CD4-positive, alpha-beta memory T cell (primary cell): ENCODE results near the gene RBM25. TPM values are rescaled to one million over a fixed set of nuclear protein-coding genes. Genes with fewer than 3 reads are reported as not detected.
"Not testable (repeated sequence)": the region's sequence is repeated elsewhere in the genome, so short reads cannot be mapped to it uniquely, and the experiment has no call there.

Experiments
- CTCF ChIA-PET: fragments of 350-600 bp; sonication (Branson Sonifier 250); formaldehyde crosslinking; loops from one replicate; lab custom pipeline; 2021; ENCODE audit warnings: inconsistent platforms; ENCODE audit not compliant: partially characterized antibody; lab: Charles Lee
- POLR2A ChIA-PET: fragments of 350-600 bp; sonication (Branson Sonifier 250); formaldehyde crosslinking; loops from one replicate; lab custom pipeline; 2021; ENCODE audit not compliant: partially characterized antibody; lab: Charles Lee
- DNase-seq, 5 donors: peaks; one replicate each; pipeline versions ENCODE4 v3.0.0 to v3.0.0-alpha.2; 2020 to 2022; ENCODE audit warnings: mixed read lengths in 1 of 5
- H3K27ac ChIP-seq: one replicate; pipeline ENCODE4 v1.7.0; 2013; ENCODE audit warnings: low read depth, low read length
- H3K27me3 ChIP-seq: 2 replicates; pipeline ENCODE4 v1.7.0; 2013; ENCODE audit warnings: mild to moderate bottlenecking, low read length, moderate library complexity; ENCODE audit not compliant: insufficient read depth
- H3K36me3 ChIP-seq: 2 replicates; pipeline ENCODE4 v1.7.0; 2013; ENCODE audit warnings: mild to moderate bottlenecking, low read length, moderate library complexity; ENCODE audit not compliant: insufficient read depth
- H3K4me1 ChIP-seq: 2 replicates; pipeline ENCODE4 v1.7.0; 2013; ENCODE audit warnings: mild to moderate bottlenecking, low read length, moderate library complexity; ENCODE audit not compliant: insufficient read depth
- H3K4me3 ChIP-seq, 2 donors: one replicate each; pipeline ENCODE4 v1.7.0; 2013; ENCODE audit warnings: low read length in 2 of 2, mild to moderate bottlenecking in 1 of 2
- H3K9me3 ChIP-seq, 2 donors: one replicate each; pipeline ENCODE4 v1.7.0; 2013; ENCODE audit warnings: low read length in 2 of 2, control low read depth in 1 of 2; ENCODE audit not compliant: control insufficient read depth in 1 of 2
- H3K27ac Mint-ChIP-seq, 7 donors: one replicate each; pipeline ENCODE4 v1.8.0; 2020 to 2021; ENCODE audit warnings: mixed read lengths in 7 of 7, mild to moderate bottlenecking in 6 of 7, inconsistent platforms in 3 of 7, moderate library complexity in 3 of 7
- H3K27me3 Mint-ChIP-seq, 2 donors: one replicate each; pipeline ENCODE4 v1.8.0; 2020 to 2021; ENCODE audit warnings: mixed read lengths in 2 of 2
- H3K36me3 Mint-ChIP-seq, 2 donors: one replicate each; pipeline ENCODE4 v1.8.0; 2020 to 2021; ENCODE audit warnings: mixed read lengths in 2 of 2, inconsistent platforms in 1 of 2, mild to moderate bottlenecking in 1 of 2
- H3K4me1 Mint-ChIP-seq, 4 donors: one replicate each; pipeline ENCODE4 v1.8.0; 2020 to 2021; ENCODE audit warnings: mixed read lengths in 4 of 4, mild to moderate bottlenecking in 1 of 4
- H3K4me3 Mint-ChIP-seq, 8 donors: one replicate each; pipeline ENCODE4 v1.8.0; 2020 to 2021; ENCODE audit warnings: mixed read lengths in 8 of 8, mild to moderate bottlenecking in 7 of 8, moderate library complexity in 6 of 8, inconsistent platforms in 3 of 8
- H3K9me3 Mint-ChIP-seq, 8 donors: one replicate each; pipeline ENCODE4 v1.8.0; 2020 to 2021; ENCODE audit warnings: mixed read lengths in 8 of 8, mild to moderate bottlenecking in 5 of 8, inconsistent platforms in 3 of 8, moderate library complexity in 1 of 8
- intact Hi-C: fragments of 100-400 bp; cut with micrococcal nuclease; formaldehyde crosslinking; loops from one replicate; pipeline ENCODE4 v1.15.1; 2023
- polyA plus RNA-seq, 2 donors: library from polyadenylated mRNA; unstranded; fragments of 300-500 nt; fragmentation: Illumina TruSeq; gene quantifications; one replicate each; pipeline ENCODE4 v1.2.3, GENCODE V29; 2021
- total RNA-seq, 2 experiments: library from RNA; stranded (reverse); gene quantifications; one replicate each; pipeline ENCODE4 v1.2.3, GENCODE V29; 2021

Gene RBM25
- total and polyA plus RNA-seq, 4 experiments from 2014 or later: 28.1 to 149 (median 103) TPM

DNA sequence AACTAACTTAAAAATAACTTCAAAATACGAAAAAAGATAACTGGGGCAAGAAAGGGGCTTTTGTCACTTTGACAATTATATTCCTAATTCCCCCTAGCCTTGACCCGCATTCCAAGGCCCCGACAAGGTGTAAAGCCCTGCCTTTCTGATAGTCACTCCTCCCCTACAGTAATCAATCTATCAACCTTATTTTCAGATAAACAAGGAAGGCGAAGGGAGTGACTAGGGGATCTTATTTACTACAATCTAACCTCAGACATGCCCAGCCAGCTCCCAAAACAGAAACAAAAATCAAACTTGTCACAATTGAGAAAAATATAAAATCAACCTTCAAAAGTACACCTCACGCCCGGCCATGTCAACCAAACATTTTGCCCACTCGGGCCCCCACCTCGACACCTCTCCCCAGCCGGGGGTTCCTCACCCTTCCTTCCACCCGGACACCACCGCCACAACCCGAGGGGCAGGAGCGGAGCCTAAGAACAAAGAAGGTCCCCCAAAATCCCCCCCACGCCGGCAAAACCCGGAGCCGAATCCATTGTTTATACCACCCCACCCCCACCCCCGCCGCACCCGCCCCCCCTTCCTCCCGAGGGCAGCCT is 32.0 kb upstream of the RBM25 start:
- no peaks in the 10 kb centered on the region for H3K9me3 Mint-ChIP-seq
- intact Hi-C loops: loop anchor here (10.0 kb wide), 1 partner anchor 102 kb away; the partner anchor contains the start of gene DCAF4
- Histone ChIP-seq H3K27me3 (no peaks in the 10 kb centered on the region), H3K36me3 (peaks cover 11% of the 10 kb centered on the region), H3K4me3 (peak overlapping the region; percentile 47 to 88), H3K9me3 (no peaks in the 10 kb centered on the region), H3K4me1 (peaks cover 30% of the 10 kb centered on the region), H3K27ac (peak overlapping the region; percentile 69)
- H3K27ac Mint-ChIP-seq: peak overlapping the region in 6 of 7 donors; percentile 69 to 93 (median 92)
- no peaks in the 10 kb centered on the region for H3K27me3 Mint-ChIP-seq
- CTCF ChIA-PET: interaction anchor here (1.1 to 1.7 kb wide), 6 partner anchors 13 to 122 kb away, joined by 3 to 10 read pairs (median 4); partner anchors contain the start of genes PSEN1 and RBM25
- H3K4me1 Mint-ChIP-seq: peaks cover 36 to 54% (median 44%) of the 10 kb centered on the region in 4 donors
- POLR2A ChIA-PET: interaction anchor here (0.9 to 6.4 kb wide), 3 partner anchors 33 to 464 kb away, joined by 4 to 88 read pairs (median 6); partner anchors contain the start of genes PSEN1, RBM25 and RIOX1
- H3K4me3 Mint-ChIP-seq: peak overlapping the region; percentile 90 to 98 (median 96)
- DNase-seq: peak in 3 of 5 donors; percentile 3 to 11 (median 3)
- H3K36me3 Mint-ChIP-seq: peaks cover 24 to 41% of the 10 kb centered on the region in 2 donors

DNA sequence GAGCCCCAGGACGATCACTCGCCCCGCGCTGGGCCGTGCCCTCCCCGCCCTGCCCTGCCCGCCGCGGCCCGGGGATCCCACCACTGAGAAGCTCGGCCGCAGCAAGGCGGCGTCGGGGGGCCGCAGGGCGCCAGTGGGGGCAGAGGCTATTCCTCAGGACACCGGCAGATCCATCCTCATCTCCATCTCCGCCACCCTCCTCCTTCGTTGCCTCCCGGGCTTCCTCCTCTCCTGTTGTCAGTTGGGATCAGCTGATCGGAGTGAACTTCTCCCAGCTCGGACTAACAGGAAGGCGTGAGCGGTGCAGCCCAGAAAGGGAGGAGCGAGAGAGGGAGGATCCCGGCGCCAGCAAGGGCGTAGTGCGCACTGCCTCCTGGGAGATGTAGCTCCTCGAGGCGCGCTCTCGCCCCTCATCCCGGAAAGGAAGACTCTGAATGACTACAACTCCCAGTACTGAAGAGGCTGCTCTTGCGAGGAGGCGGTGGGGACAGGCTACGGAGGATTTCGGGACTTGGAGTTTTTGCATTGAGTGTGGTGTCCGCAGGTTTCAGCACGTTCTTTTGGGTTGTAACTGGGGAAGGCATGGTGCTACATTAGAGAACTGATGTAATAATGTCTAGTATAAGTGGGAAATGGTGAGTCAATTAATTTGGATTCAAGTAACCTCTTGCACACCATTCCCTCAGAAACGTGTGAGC is 31.3 kb upstream of the RBM25 start, which contains the start of gene ZFYVE1:
TSS of gene ZFYVE1 (minus strand) at position 262 of the 698 bp plus-strand sequence. CDS start 2,598 bp downstream, outside the sequence.
- Histone ChIP-seq H3K4me3 (peak within 1 kb of the TSS; percentile 47 to 88), H3K4me1 (peaks cover 27% of the 10 kb centered on the region), H3K27me3 (no peaks in the 10 kb centered on the region), H3K9me3 (no peaks in the 10 kb centered on the region), H3K36me3 (peaks cover 11% of the 10 kb centered on the region), H3K27ac (peak within 1 kb of the TSS; percentile 69)
- peak within 1 kb of the TSS; percentile 97 to 99 (median 98) for H3K4me3 Mint-ChIP-seq
- H3K27ac Mint-ChIP-seq: peak within 1 kb of the TSS; percentile 69 to 98 (median 95)
- H3K27me3 Mint-ChIP-seq: no peaks in the 10 kb centered on the region
- peaks cover 17 to 35% of the 10 kb centered on the region in 2 donors for H3K36me3 Mint-ChIP-seq
- H3K4me1 Mint-ChIP-seq: peaks cover 30 to 47% (median 38%) of the 10 kb centered on the region in 4 donors
- no peaks in the 10 kb centered on the region for H3K9me3 Mint-ChIP-seq
- intact Hi-C loops: loop anchor here (1.0 to 10.0 kb wide), 4 partner anchors 31 to 431 kb away; partner anchors contain the start of genes DCAF4, NUMB, PSEN1 and RBM25
- ChIA-PET POLR2A (interaction anchor here (0.9 to 6.4 kb wide), 3 partner anchors 32 to 464 kb away, joined by 4 to 88 read pairs (median 6); partner anchors contain the start of genes PSEN1, RBM25 and RIOX1), CTCF (interaction anchor here (0.9 to 1.7 kb wide), 7 partner anchors 14 to 122 kb away, joined by 3 to 10 read pairs (median 4); partner anchors contain the start of genes PSEN1 and RBM25)
- peak; percentile 86 to 94 (median 89) for DNase-seq

DNA sequence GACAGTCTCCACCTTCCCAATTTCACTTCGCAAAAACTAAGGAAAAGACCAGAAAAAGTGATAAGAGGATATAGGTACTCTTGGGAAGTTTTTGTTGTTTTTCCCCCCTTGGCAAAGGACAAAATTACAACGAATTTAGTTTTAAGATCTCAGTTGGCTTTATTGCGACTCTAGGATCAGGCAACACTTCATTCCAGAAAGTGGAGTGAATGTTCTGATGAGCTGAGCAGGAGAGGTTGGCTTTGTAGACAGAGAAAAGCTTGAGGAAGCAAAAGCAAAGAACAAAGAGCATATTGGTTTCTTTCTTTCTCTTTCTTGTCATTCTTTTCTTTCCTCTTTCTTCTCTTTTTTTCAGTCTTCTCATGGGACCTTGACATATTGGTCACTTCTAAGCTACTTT is 30.8 kb upstream of the RBM25 start:
- Mint-ChIP-seq H3K36me3 (peaks cover 12 to 29% of the 10 kb centered on the region in 2 donors), H3K4me1 (peaks cover 24 to 42% (median 34%) of the 10 kb centered on the region in 4 donors), H3K4me3 (peak overlapping the region; percentile 97 to 99 (median 98)), H3K9me3 (no peaks in the 10 kb centered on the region), H3K27ac (peak overlapping the region in 5 of 7 donors; percentile 69 to 98 (median 95)), H3K27me3 (no peaks in the 10 kb centered on the region)
- DNase-seq: no peak
- peaks cover 11% of the 10 kb centered on the region for H3K36me3 ChIP-seq
- intact Hi-C loops: loop anchor here (1.0 to 10.0 kb wide), 4 partner anchors 31 to 431 kb away; partner anchors contain the start of genes DCAF4, NUMB, PSEN1 and RBM25
- no peak overlapping the region for H3K27ac ChIP-seq
- ChIA-PET CTCF (interaction anchor here (0.9 to 1.7 kb wide), 7 partner anchors 15 to 123 kb away, joined by 3 to 10 read pairs (median 4); partner anchors contain the start of genes PSEN1 and RBM25), POLR2A (interaction anchor here (0.9 to 6.4 kb wide), 3 partner anchors 32 to 463 kb away, joined by 4 to 88 read pairs (median 6); partner anchors contain the start of genes PSEN1, RBM25 and RIOX1)
- H3K27me3 ChIP-seq: no peaks in the 10 kb centered on the region
- H3K4me3 ChIP-seq: peak overlapping the region; percentile 40 to 88
- H3K9me3 ChIP-seq: no peaks in the 10 kb centered on the region
- peaks cover 23% of the 10 kb centered on the region for H3K4me1 ChIP-seq

DNA sequence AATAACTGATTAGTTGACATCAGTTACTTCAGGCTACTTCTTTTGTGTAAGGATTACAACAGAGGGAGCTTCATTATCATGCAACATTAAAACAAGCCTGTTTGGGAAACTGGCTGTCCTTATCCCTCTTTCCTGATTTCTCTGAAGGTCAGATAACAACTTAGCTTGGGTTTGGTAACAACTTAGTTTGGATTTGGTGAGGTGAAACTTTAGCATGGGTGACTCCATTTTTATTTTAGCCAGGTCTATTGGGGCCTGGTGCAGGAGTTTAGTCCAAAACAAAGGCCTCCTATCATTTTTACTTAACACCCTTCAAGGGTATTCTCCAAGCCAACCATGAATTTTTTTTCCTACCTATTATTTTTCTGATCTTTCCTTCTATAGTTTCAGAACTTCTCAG is 30.4 kb upstream of the RBM25 start:
- Mint-ChIP-seq H3K4me1 (peaks cover 22 to 38% (median 30%) of the 10 kb centered on the region in 4 donors), H3K27ac (peak overlapping the region in 1 of 7 donors; percentile 69), H3K36me3 (peaks cover 9 to 26% of the 10 kb centered on the region in 2 donors), H3K4me3 (peak overlapping the region in 5 of 8 donors; percentile 98 to 99 (median 99)), H3K9me3 (no peaks in the 10 kb centered on the region), H3K27me3 (no peaks in the 10 kb centered on the region)
- intact Hi-C loops: loop anchor here (1.0 to 10.0 kb wide), 4 partner anchors 30 to 430 kb away; partner anchors contain the start of genes DCAF4, NUMB, PSEN1 and RBM25
- no peaks in the 10 kb centered on the region for H3K27me3 ChIP-seq
- CTCF ChIA-PET: interaction anchor here (0.7 to 1.7 kb wide), 4 partner anchors 15 to 123 kb away, joined by 3 to 10 read pairs (median 4); partner anchors contain the start of gene RBM25
- H3K4me3 ChIP-seq: no peak overlapping the region
- DNase-seq: no peak
- peaks cover 19% of the 10 kb centered on the region for H3K4me1 ChIP-seq
- POLR2A ChIA-PET: interaction anchor here (6.4 kb wide), 1 partner anchor 31 kb away, joined by 88 read pairs; the partner anchor contains the start of gene RBM25
- H3K36me3 ChIP-seq: peaks cover 11% of the 10 kb centered on the region
- no peaks in the 10 kb centered on the region for H3K9me3 ChIP-seq
- no peak overlapping the region for H3K27ac ChIP-seq

DNA sequence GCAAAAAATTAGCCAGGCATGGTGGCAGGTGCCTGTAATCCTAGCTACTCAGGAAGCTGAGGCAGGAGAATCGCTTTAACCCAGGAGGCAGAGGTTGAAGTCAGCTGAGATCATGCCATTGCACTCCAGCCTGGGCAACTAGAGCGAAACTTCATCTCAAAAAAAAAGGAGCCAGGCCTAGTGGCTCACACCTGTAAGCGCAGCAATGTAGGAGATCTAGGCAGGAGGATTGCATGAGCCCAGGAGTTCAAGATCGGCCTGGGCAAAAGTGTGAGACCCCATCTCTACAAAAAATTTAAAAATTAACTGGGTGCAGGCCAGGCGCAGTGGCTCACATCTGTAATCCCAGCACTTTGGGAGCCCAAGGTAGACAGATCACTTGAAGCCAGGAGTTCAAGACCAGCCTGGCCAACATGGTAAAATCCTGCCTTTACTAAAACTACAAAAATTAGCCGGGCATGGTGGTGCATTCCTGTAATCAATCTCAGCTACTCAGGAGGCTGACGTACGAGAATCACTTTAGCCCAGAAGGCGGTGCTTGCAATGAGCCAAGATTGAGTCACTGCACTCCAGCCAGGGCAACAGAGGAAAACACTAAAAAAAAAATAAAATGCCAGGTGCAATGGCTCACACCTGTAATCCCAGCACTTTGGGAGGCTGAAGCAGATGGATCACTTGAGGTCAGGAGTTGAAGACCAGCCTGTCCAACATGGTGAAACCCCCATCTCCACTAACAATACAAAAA is 21.5 kb upstream of the RBM25 start:
- H3K9me3 Mint-ChIP-seq, H3K4me1 Mint-ChIP-seq, intact Hi-C loops, DNase-seq, POLR2A ChIA-PET, H3K4me3 ChIP-seq, H3K9me3 ChIP-seq, H3K4me1 ChIP-seq, H3K36me3 Mint-ChIP-seq, H3K27ac ChIP-seq, H3K36me3 ChIP-seq, H3K27ac Mint-ChIP-seq, H3K4me3 Mint-ChIP-seq, H3K27me3 ChIP-seq, H3K27me3 Mint-ChIP-seq: not testable (repeated sequence)
- CTCF ChIA-PET: interaction anchor here (0.6 kb wide), 1 partner anchor 34 kb away, joined by 3 read pairs; no protein-coding TSS in a partner anchor

DNA sequence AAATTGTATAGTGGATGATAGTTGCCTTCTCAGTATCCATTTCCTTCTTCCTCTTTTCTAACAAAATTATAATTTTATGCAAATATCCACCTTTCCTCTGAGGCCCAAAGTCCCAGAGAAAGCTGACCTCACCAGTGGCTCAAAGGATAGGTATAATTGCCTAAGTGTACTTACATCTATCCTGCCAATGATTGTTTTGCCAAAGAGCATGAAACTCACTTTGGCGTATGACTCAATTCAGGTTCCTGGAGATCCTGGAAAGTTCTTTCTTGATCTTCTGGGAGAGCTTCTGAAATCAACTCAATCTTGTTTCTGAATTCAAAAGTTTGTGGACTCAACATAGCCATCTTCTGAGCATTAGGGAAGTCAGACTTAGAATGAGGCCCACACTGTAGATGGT is 10.5 kb upstream of the RBM25 start:
- intact Hi-C loops: no loop called here
- H3K27ac Mint-ChIP-seq: no peak overlapping the region

More for the DNA sequence above, 10.5 kb upstream of the RBM25 start:
- Histone ChIP-seq H3K27me3 (no peaks in the 10 kb centered on the region), H3K36me3 (no peaks in the 10 kb centered on the region), H3K9me3 (no peaks in the 10 kb centered on the region), H3K27ac (no peak overlapping the region), H3K4me1 (no peaks in the 10 kb centered on the region), H3K4me3 (no peak overlapping the region)
- H3K4me1 Mint-ChIP-seq: peaks cover 0 to 1% (median 0%) of the 10 kb centered on the region in 4 donors
- H3K36me3 Mint-ChIP-seq: no peaks in the 10 kb centered on the region
- no peaks in the 10 kb centered on the region for H3K27me3 Mint-ChIP-seq
- no peak for DNase-seq
- H3K4me3 Mint-ChIP-seq: no peak overlapping the region
- POLR2A ChIA-PET: no interaction called here
- no peaks in the 10 kb centered on the region for H3K9me3 Mint-ChIP-seq
- CTCF ChIA-PET: no interaction called here
